DOHH2 (cell line): Measurements from ENCODE around the gene TGFBR3L.
"Not testable (repeated sequence)": the region's sequence is repeated elsewhere in the genome, so short reads cannot be mapped to it uniquely, and the experiment has no call there.

Experiments
- H3F3A ChIP-seq: fragments of 200-600 bp; sonication (generic), shearing (Covaris generic); 2 replicates; pipeline ENCODE4 v1.6.0; 2016; ENCODE audit warnings: antibody characterized with exemption, mild to moderate bottlenecking; ENCODE audit not compliant: control insufficient read depth, insufficient read depth
- H3K27ac ChIP-seq: fragments of 200-600 bp; sonication (generic); 2 replicates; pipeline ENCODE4 v1.5.1; 2014; ENCODE audit warnings: low read depth, mild to moderate bottlenecking, low read length, moderate library complexity
- H3K27me3 ChIP-seq: fragments of 200-600 bp; sonication (generic); 2 replicates; pipeline ENCODE4 v1.6.1; 2014; ENCODE audit warnings: mild to moderate bottlenecking, low read length, mixed read lengths; ENCODE audit not compliant: control insufficient read depth
- H3K36me3 ChIP-seq: fragments of 200-600 bp; sonication (generic); 2 replicates; pipeline ENCODE4 v1.6.1; 2014; ENCODE audit warnings: mild to moderate bottlenecking, low read length, moderate library complexity, mixed read lengths; ENCODE audit not compliant: control insufficient read depth
- H3K4me1 ChIP-seq: fragments of 200-600 bp; sonication (generic); 2 replicates; pipeline ENCODE4 v1.6.1; 2014; ENCODE audit warnings: mild to moderate bottlenecking, low read length, mixed read lengths; ENCODE audit not compliant: control insufficient read depth
- H3K4me2 ChIP-seq: fragments of 200-600 bp; sonication (generic); 2 replicates; pipeline ENCODE4 v1.6.0; 2014; ENCODE audit warnings: mild to moderate bottlenecking, low read length, moderate library complexity
- H3K4me3 ChIP-seq: fragments of 200-600 bp; sonication (generic); 2 replicates; pipeline ENCODE4 v1.5.1; 2014; ENCODE audit warnings: mild to moderate bottlenecking, low read length, mixed read lengths
- H3K79me2 ChIP-seq: fragments of 200-600 bp; sonication (generic); 2 replicates; pipeline ENCODE4 v1.6.1; 2014; ENCODE audit warnings: mild to moderate bottlenecking, low read length, mixed read lengths; ENCODE audit not compliant: control insufficient read depth
- H3K9me2 ChIP-seq: fragments of 200-600 bp; sonication (generic); replicated peaks from 2 replicates; pipeline ENCODE4 v1.6.1; 2014; ENCODE audit warnings: mild to moderate bottlenecking, low read length, mixed read lengths; ENCODE audit not compliant: control insufficient read depth
- H3K9me3 ChIP-seq: fragments of 200-600 bp; sonication (generic); 2 replicates; pipeline ENCODE4 v1.6.1; 2014; ENCODE audit warnings: antibody characterized with exemption, low read length, mixed read lengths; ENCODE audit not compliant: control insufficient read depth, insufficient read depth
- H4K20me1 ChIP-seq: fragments of 200-600 bp; sonication (generic); 2 replicates; pipeline ENCODE4 v1.6.0; 2014; ENCODE audit warnings: low read depth, mild to moderate bottlenecking, antibody characterized with exemption, low read length, moderate library complexity; ENCODE audit not compliant: control insufficient read depth, insufficient read depth
- EZH2phosphoT487 ChIP-seq: fragments of 200-600 bp; sonication (generic); IDR thresholded peaks from 2 replicates; pipeline ENCODE4 v1.6.1; 2017; ENCODE audit warnings: borderline replicate concordance, mild to moderate bottlenecking, antibody characterized with exemption, low read length, moderate library complexity, mixed read lengths
- TF ChIP-seq, protein P1 (sequence below): fragments of 200-600 bp; sonication (generic); IDR thresholded peaks from one replicate; pipeline ENCODE4 v1.5.1; 2014; ENCODE audit warnings: antibody characterized with exemption, mild to moderate bottlenecking, low read depth, low read length; ENCODE audit not compliant: poor library complexity, severe bottlenecking

Gene TGFBR3L

GRCh38 chr19:7888145-7888825 is 26.3 kb upstream of the TGFBR3L start, which contains the start of gene LRRC8E:
TSS of gene LRRC8E (plus strand) at chr19:7888510. CDS start at chr19:7895604, 7,094 bp downstream.
- TF ChIP-seq, protein P1, sequence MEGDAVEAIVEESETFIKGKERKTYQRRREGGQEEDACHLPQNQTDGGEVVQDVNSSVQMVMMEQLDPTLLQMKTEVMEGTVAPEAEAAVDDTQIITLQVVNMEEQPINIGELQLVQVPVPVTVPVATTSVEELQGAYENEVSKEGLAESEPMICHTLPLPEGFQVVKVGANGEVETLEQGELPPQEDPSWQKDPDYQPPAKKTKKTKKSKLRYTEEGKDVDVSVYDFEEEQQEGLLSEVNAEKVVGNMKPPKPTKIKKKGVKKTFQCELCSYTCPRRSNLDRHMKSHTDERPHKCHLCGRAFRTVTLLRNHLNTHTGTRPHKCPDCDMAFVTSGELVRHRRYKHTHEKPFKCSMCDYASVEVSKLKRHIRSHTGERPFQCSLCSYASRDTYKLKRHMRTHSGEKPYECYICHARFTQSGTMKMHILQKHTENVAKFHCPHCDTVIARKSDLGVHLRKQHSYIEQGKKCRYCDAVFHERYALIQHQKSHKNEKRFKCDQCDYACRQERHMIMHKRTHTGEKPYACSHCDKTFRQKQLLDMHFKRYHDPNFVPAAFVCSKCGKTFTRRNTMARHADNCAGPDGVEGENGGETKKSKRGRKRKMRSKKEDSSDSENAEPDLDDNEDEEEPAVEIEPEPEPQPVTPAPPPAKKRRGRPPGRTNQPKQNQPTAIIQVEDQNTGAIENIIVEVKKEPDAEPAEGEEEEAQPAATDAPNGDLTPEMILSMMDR = no peak
- H3K79me2 ChIP-seq = no peaks in the 10 kb centered on the region
- H3F3A ChIP-seq = no peaks in the 10 kb centered on the region
- H3K27ac ChIP-seq = no peak within 1 kb of the TSS
- no peak within 1 kb of the TSS for H3K4me2 ChIP-seq
- H3K36me3 ChIP-seq = no peaks in the 10 kb centered on the region
- H3K9me2 ChIP-seq = no peaks in the 10 kb centered on the region
- H3K27me3 ChIP-seq = peaks cover 13% of the 10 kb centered on the region
- H3K9me3 ChIP-seq = no peaks in the 10 kb centered on the region
- H4K20me1 ChIP-seq = no peaks in the 10 kb centered on the region
- H3K4me3 ChIP-seq = no peak within 1 kb of the TSS
- H3K4me1 ChIP-seq = no peaks in the 10 kb centered on the region

DNA sequence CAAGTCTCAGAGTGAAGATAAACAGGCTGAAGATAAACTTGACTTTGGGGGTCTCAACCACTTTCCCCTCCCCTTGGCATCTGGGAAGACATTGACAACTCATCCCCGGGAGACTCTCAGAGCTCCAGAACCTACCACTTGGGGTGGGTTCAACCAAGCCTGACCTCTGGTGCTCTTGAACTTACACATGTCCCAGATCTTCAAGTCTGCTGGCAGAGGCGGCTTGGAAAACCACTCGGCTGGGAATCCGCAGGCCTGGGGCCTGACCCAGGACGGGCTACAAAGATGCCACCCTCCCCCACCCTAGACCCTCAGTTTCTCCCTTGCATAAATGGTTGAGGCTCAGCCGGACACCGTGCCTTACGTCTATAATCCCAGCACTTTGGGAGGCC is 25.8 kb upstream of the TGFBR3L start:
- Histone ChIP-seq H3K9me2 (no peaks in the 10 kb centered on the region), H3K27ac (no peak overlapping the region), H3K4me2 (no peak overlapping the region), H3K27me3 (peaks cover 13% of the 10 kb centered on the region), H3K79me2 (no peaks in the 10 kb centered on the region), H3K4me3 (no peak overlapping the region), H3K36me3 (no peaks in the 10 kb centered on the region), H3F3A (no peaks in the 10 kb centered on the region), H3K9me3 (no peaks in the 10 kb centered on the region), H4K20me1 (no peaks in the 10 kb centered on the region), H3K4me1 (no peaks in the 10 kb centered on the region)
- TF ChIP-seq EZH2phosphoT487 = no peak
- TF ChIP-seq, protein P1 = no peak

GRCh38 chr19:7893362-7894101 is 21.1 kb upstream of the TGFBR3L start:
- H3F3A ChIP-seq, H3K27ac ChIP-seq, H3K4me2 ChIP-seq, H3K79me2 ChIP-seq, H3K9me2 ChIP-seq, H3K36me3 ChIP-seq, H3K27me3 ChIP-seq, H3K9me3 ChIP-seq, H3K4me3 ChIP-seq, H3K4me1 ChIP-seq, H4K20me1 ChIP-seq: not testable (repeated sequence)

DNA sequence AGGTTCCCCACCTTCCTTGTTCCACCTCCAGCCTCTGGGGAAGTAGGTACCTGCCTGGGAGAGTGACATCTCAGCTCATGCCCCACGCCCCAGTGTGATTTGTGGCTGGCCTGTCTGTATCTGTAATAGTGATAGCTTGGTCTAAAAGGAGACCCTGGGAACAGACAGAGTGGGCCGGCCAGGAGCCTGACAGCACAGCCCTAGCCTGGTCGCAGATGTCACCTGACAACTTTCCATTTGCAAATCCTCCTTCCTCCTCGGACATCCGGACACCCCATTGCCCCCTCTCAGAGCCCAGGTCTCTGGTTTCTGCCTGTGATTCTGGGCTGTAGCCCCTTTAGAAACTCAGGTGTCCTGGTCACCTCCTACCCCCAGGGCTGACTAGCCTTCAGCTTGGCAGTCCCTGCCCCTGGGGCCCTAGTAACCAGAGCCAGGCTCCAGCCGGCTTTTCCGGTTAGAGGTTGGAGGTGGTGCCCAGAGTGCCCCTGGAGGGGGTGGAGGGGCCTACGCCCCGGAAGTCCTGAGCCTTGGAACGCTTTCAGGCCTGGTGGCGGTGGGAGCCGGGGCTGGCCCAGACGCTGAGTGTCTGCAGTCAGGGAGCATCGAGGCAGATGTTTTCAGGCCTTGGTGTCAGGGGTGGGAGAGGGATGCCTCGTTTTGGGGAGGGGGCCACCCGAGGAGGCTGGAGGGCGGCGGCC is 19.9 kb upstream of the TGFBR3L start:
- Histone ChIP-seq H3K27me3 (no peaks in the 10 kb centered on the region), H3K36me3 (no peaks in the 10 kb centered on the region), H3K9me3 (no peaks in the 10 kb centered on the region), H3F3A (no peaks in the 10 kb centered on the region), H4K20me1 (no peaks in the 10 kb centered on the region), H3K27ac (no peak overlapping the region), H3K4me1 (peaks cover 3% of the 10 kb centered on the region; the same call in 1 of the 2 replicates), H3K79me2 (no peaks in the 10 kb centered on the region), H3K9me2 (no peaks in the 10 kb centered on the region), H3K4me2 (no peak overlapping the region), H3K4me3 (no peak overlapping the region)
- no peak for TF ChIP-seq EZH2phosphoT487
- TF ChIP-seq, protein P1 = no peak
